Measurements from ENCODE around the gene SMARCAD1. TPM values are rescaled to one million over a fixed set of nuclear protein-coding genes. Genes with fewer than 3 reads are reported as not detected.

The SMARCAD1 gene
- total RNA-seq, 3 donors from 2014 or later (not counting 1 experiment from before 2014, with no cell fraction given), result 15.5 to 20.3 (median 15.9) TPM

DNA sequence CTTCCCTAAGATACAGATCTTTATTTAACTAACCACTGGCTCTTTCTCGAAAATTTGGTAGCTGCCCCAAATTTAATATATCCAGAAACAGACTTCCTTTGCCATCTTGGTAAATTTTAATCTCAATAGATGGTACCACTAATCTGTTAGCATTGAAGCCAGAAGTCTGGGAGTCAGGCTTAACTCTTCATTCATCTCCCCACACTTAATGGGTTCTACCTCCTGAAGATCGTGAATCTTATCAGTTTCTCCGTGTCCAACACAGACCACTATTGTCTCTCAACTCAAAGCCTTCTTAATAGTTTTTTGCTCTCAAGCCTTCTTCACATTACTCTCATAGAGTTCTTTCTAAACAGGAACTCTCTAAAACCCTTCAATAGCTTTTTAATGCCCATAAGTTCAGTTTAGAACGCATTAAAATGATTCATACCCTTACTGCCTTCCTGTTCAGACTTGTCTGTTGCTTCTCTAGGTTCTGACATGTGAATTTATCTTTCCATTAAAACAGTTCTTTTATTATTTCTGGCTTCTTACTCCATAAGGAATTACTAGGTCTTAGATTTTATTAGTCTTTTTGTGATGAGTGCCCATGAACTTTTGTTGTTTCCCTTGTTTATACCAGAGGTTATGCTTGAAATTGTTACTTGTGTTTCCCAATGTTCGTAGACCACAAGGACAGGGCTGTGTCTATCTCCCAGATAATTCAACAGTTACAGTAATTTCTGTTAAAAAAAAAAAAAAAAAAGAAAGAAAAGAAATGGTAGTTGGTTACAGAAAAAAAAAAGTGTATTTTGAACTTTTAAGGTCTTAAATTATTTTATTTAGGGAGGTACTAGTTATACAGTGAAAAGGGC, 54.7 kb downstream of the SMARCAD1 start:
- DNase-seq, result no peak
- Histone ChIP-seq H3K9me3 (ENCODE audit: control insufficient read depth, insufficient read depth, low read length) (no peaks in the 10 kb centered on the region), H3K4me3 (ENCODE audit: low read length) (no peak overlapping the region), H3K36me3 (ENCODE audit: control insufficient read depth, insufficient read depth, low read length) (peaks cover 11% of the 10 kb centered on the region), H3K27me3 (ENCODE audit: control insufficient read depth, insufficient read depth, low read length) (no peaks in the 10 kb centered on the region), H3K27ac (ENCODE audit: low read length) (no peak overlapping the region), H3K4me1 (ENCODE audit: control insufficient read depth, insufficient read depth, low read length) (no peaks in the 10 kb centered on the region)
- H3K27me3 Mint-ChIP-seq (ENCODE audit: low read depth in 2 of 2), result no peaks in the 10 kb centered on the region
- no peak for ATAC-seq
- peaks cover 21% of the 10 kb centered on the region for H3K36me3 Mint-ChIP-seq
- no peaks in the 10 kb centered on the region for H3K9me3 Mint-ChIP-seq
- TF ChIP-seq, protein P1, sequence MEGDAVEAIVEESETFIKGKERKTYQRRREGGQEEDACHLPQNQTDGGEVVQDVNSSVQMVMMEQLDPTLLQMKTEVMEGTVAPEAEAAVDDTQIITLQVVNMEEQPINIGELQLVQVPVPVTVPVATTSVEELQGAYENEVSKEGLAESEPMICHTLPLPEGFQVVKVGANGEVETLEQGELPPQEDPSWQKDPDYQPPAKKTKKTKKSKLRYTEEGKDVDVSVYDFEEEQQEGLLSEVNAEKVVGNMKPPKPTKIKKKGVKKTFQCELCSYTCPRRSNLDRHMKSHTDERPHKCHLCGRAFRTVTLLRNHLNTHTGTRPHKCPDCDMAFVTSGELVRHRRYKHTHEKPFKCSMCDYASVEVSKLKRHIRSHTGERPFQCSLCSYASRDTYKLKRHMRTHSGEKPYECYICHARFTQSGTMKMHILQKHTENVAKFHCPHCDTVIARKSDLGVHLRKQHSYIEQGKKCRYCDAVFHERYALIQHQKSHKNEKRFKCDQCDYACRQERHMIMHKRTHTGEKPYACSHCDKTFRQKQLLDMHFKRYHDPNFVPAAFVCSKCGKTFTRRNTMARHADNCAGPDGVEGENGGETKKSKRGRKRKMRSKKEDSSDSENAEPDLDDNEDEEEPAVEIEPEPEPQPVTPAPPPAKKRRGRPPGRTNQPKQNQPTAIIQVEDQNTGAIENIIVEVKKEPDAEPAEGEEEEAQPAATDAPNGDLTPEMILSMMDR (IDR thresholded peaks at IDR 0.05), result no peak
- H3K4me3 Mint-ChIP-seq, result no peak overlapping the region
- intact Hi-C loops (cut with micrococcal nuclease), result no loop called here
- peaks cover 0 to 8% of the 10 kb centered on the region in 2 donors for H3K4me1 Mint-ChIP-seq
- no peak overlapping the region for H3K27ac Mint-ChIP-seq
- 99% methylated on average over 4 of the region's 5 CpGs for WGBS (ENCODE audit: insufficient coverage)

- H3K9me3 Mint-ChIP-seq, result no peaks in the 10 kb centered on the region
- no peak overlapping the region for H3K27ac Mint-ChIP-seq
- no peaks in the 10 kb centered on the region for H3K4me1 ChIP-seq (ENCODE audit: control insufficient read depth, insufficient read depth, low read length)
- ATAC-seq, result no peak
- TF ChIP-seq, protein P1 (IDR thresholded peaks at IDR 0.05), result no peak
- H3K4me3 ChIP-seq (ENCODE audit: low read length), result no peak overlapping the region
- H3K36me3 Mint-ChIP-seq, result peaks cover 20% of the 10 kb centered on the region
- no peaks in the 10 kb centered on the region for H3K27me3 ChIP-seq (ENCODE audit: control insufficient read depth, insufficient read depth, low read length)
- intact Hi-C loops (cut with micrococcal nuclease), result no loop called here
- 93% methylated on average over 4 of the region's 4 CpGs for WGBS (ENCODE audit: insufficient coverage)
- no peak overlapping the region for H3K27ac ChIP-seq (ENCODE audit: low read length)
- peaks cover 0 to 6% of the 10 kb centered on the region in 2 donors for H3K4me1 Mint-ChIP-seq
- no peaks in the 10 kb centered on the region for H3K9me3 ChIP-seq (ENCODE audit: control insufficient read depth, insufficient read depth, low read length)
- no peak for DNase-seq
- no peaks in the 10 kb centered on the region for H3K27me3 Mint-ChIP-seq (ENCODE audit: low read depth in 2 of 2)
- H3K4me3 Mint-ChIP-seq, result no peak overlapping the region
- peaks cover 20% of the 10 kb centered on the region for H3K36me3 ChIP-seq (ENCODE audit: control insufficient read depth, insufficient read depth, low read length)
These were observed 59.4 kb downstream of the SMARCAD1 start for GRCh38 chr4:94267037-94267436.

- DNase-seq, result no peak
- ATAC-seq, result no peak
- H3K27me3 ChIP-seq (ENCODE audit: control insufficient read depth, insufficient read depth, low read length), result no peaks in the 10 kb centered on the region
- no peaks in the 10 kb centered on the region for H3K4me1 Mint-ChIP-seq
- H3K9me3 Mint-ChIP-seq, result no peaks in the 10 kb centered on the region
- TF ChIP-seq, protein P1 (IDR thresholded peaks at IDR 0.05), result no peak
- H3K27ac ChIP-seq (ENCODE audit: low read length), result no peak overlapping the region
- H3K4me3 ChIP-seq (ENCODE audit: low read length), result no peak overlapping the region
- no peaks in the 10 kb centered on the region for H3K4me1 ChIP-seq (ENCODE audit: control insufficient read depth, insufficient read depth, low read length)
- no peak overlapping the region for H3K27ac Mint-ChIP-seq
- intact Hi-C loops (cut with micrococcal nuclease), result no loop called here
- H3K36me3 Mint-ChIP-seq, result peaks cover 14% of the 10 kb centered on the region
- H3K4me3 Mint-ChIP-seq, result no peak overlapping the region
- H3K27me3 Mint-ChIP-seq (ENCODE audit: low read depth in 2 of 2), result no peaks in the 10 kb centered on the region
- 67% methylated on average over 2 of the region's 2 CpGs for WGBS (ENCODE audit: insufficient coverage)
- no peaks in the 10 kb centered on the region for H3K9me3 ChIP-seq (ENCODE audit: control insufficient read depth, insufficient read depth, low read length)
- peaks cover 29% of the 10 kb centered on the region for H3K36me3 ChIP-seq (ENCODE audit: control insufficient read depth, insufficient read depth, low read length)
These were observed 63.6 kb downstream of the SMARCAD1 start for GRCh38 chr4:94271248-94271647.
